HG03097 (cell line): ENCODE results near the gene HLCS.

ENCODE experiments used
- ATAC-seq: cut with Tn5 transposase; IDR thresholded peaks from one replicate; pipeline ENCODE4 v1.9.1; 2021; ENCODE audit not compliant: unreplicated experiment, low FRiP score

Gene HLCS

GRCh38 chr21:36890086-36890485 is 76.4 kb downstream of the HLCS start:
- ATAC-seq: no peak

DNA sequence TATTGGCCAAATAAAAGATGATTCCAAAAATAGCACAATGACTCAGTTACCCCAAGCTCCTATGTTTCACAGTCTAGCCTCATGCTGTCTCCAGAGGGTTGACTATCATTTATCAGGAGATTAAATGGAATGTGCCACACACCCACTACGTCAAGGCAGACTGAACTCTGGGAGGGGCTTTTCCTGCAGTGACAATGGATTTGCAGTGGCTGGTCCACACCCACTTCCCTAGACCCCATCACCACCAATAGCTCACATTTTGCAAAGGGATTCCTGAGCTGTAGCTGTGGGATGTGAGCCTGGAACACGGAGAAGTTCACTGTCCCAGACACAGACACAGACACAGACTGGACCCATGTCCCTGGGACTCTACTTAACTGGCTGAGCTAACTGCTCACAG is 77.1 kb downstream of the HLCS start:
- no peak for ATAC-seq

GRCh38 chr21:36888466-36888865 is 78.0 kb downstream of the HLCS start:
- no peak for ATAC-seq

DNA sequence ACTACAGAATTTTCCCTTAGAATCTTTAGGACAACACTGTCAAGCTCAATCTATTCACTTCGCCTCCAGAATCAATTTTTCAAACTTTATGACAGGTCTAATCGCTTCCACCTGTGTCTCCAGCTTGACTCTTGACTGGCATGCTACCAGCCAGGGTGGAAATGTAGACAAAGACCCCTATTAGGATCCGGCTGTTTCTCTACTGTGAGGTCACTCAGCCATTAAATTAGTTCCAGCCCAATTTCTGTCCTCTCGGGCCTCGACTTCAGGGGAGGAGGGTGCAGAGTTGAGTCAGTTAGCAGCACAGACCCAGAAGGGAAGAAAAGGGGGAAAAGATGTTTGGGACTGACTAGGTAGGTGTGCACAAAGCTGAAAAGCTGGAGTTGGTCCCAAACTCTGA is 78.5 kb downstream of the HLCS start:
- ATAC-seq: no peak

DNA sequence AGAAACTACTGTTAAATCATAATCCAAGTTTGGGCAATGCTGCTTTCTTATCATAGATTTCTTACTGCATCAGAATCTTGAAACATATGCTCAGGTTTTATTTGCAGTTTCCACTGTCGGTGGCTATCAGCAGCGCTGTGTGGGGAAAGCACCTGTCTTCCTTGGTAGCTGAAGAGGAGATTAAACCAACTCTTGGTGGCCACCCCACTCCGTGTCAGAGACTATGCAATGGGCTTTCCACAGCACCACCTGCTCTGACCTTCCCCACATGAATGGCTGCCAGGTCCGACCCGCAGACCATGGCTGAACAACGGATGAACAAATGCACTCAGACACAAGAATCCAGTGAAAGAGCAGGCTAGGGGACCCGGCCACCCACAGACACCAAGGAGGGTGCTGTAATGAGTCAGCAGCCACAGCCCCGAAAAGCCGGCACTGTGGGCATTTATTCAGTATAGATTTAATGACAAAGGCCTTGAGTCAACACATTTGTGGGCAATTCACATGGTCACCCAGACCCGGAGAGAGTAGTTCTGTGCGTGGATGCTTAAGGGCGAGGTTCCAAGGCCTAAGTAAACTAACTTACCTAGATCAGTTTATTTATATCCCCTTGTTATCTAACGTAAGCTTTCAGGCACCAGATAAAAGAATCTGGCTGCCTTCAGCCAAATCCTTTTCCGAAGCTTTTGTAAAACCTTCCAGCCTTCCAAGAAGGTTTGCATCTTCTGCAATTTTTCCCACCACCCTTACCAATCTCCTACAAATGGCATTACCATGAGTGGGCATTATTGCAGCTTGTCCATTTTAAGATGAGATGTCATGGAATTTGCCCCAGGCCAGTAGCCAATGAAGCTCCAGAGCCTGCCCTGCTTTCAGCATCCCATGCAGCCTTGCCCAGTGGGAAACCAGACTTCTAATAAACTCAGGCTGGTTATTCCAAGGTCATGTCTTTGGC is 82.7 kb downstream of the HLCS start:
- ATAC-seq: no peak

- no peak for ATAC-seq
Observed at GRCh38 chr21:36882776-36883175, 83.7 kb downstream of the HLCS start.

DNA sequence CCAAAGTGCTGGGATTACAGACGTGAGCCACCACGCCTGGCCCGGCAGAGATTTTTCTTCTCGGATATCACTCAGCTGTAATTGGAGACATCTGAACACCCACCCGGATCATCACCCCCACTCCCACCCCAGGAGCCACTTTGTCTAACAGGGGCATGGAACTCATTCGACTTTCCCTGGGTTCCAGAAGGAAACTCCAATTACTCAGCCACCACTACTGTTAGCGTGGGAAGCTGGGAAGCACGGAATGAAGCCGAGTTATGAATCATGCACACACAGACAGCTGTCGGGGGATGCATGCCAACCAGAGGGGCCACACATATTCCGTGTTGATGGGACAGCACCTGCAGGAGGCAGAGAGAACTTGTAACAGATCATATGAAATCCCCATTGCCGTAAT is 85.2 kb downstream of the HLCS start:
- no peak for ATAC-seq

- no peak for ATAC-seq
Observed at GRCh38 chr21:36879827-36880226, 86.6 kb downstream of the HLCS start.

GRCh38 chr21:36877741-36878140 is 88.7 kb downstream of the HLCS start:
- no peak for ATAC-seq

DNA sequence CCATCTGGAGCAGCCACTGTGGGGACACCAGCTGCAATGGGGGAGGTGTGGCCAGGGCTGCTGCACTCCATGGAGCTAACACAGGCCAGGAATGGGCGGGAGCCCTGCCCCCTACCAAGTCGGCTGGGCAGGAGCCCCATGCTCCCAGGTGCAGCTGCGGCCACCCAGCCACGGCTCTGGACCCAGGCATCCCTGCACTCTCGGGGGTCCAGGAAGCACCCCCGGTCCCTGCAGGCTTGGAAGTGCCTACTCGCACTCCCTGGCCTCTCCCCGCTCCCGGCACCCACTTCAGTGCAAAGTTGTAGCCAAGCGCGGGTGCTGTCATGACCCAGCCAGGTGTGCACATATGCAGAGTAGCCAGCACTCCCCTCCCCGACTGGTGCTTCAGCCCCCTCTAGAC is 91.8 kb downstream of the HLCS start:
- ATAC-seq: no peak

DNA sequence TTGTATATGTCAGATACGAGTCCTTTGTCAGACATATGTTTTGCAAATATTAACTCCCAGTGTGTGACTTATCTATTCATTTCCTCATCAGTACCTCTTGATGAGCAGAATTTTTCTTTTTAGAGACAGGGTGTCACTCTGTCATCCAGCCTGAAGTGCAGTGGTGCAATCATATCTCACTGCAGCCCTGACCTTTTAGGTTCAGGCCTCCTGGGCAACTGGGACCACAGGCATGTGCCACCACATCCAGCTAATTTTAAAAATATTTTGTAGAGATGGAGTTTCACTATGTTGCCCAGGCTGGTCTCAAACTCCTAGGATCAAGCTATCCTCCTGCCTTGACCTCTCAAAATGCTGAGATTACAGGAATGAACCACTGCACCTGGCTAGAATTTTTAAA is 93.0 kb downstream of the HLCS start:
- no peak for ATAC-seq

GRCh38 chr21:36867291-36867905 is 99.1 kb downstream of the HLCS start:
- no peak for ATAC-seq

- no peak for ATAC-seq
Observed at GRCh38 chr21:36866419-36866818, 100.0 kb downstream of the HLCS start.

DNA sequence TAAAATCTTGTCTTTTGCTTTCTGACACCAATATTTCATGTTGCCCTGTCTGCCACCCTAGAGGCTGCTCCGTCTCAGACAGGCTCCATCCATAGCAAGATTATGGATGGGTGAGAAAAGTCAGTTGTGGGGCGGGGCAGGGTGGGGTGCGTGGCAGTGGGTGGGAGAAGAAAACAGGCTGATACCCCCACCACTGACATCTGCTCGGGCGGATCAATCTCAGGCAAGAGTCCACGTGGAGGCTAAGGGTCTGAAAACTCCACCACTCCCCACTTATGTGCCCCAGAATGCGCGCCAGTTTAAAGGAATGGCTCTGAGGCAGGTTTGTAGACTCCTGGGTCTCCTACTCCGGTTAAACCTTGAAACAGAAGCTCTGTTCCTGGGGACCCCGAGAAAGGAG is 101.5 kb downstream of the HLCS start:
- ATAC-seq: no peak

GRCh38 chr21:36863260-36863659 is 103.2 kb downstream of the HLCS start:
- ATAC-seq: no peak

DNA sequence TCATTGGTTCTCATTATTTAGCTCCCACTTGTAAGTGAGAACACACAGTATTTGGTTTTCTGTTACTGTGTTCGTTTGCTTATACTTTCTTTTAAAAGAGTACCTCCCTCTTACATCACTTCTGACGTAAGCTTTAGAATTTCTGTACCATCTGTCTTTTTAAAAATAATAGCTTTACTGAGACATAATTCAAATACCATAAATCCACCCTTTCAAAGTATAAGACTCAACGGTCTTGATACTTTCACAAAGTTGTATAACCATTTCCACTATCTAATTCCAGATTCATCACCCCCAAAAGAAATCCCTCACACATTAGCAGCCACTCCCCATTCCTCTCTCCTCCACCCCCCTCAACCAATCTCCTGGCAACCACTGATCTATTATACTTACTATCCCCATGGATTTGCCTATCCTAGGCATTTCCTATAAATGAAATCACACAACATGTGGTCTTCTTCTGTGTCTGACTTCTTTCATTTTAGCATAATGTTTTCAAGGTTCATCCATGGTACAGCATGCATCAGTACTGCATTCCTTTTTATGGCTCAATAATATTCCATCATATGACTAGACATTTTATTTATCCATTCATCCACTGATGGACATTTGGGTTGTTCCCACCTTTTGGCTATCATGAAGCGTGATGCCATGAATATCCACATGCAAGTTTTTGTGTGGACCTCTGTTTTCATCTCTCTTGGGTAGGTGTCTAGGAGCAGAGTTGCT is 104.7 kb downstream of the HLCS start:
- ATAC-seq: no peak

DNA sequence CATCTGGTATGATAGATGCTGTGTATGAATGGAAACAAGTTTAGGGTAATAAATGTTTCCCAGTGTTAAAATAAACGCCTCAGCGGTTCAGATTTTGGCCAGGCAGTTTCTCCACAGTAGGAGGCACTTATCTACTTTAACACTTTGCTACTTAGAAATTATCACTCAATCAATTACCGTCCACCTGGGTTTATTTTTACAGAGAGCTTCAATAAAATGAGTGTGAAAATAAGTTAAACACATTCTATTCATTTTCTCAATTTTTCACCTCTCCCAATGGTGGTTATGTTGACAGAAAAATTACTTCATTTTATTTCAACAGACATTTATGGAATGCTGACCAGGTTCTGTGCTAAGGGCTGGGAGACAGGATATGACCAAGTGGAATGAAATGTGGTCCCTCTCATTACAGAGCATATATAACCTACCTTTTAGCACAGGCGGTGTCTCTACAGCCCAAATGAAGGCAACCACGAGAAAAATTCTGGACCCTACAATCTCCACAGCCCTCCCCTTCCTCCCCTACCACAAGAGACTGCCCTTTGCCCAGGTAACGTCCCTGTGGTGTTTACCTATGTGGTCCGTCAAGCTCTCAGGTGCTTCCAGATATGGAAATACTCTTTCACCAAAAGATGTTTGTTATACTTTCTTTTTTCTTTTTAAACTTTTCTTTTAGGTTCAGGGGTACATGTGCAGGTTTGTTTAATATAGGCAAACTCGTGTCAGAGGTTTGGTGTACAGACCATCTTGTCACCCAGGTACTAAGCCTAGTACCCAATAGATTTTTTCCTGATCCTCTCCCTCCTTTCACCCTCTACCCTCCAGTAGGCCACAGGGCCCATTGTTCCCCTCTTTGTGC is 105.5 kb downstream of the HLCS start:
- ATAC-seq: no peak

- no peak for ATAC-seq
Observed at GRCh38 chr21:36859744-36860501, 106.5 kb downstream of the HLCS start.

- ATAC-seq: no peak
Observed at GRCh38 chr21:36858320-36858957, 108.0 kb downstream of the HLCS start.
